PC-9 (cell line): Measurements from ENCODE around the gene MRAP2. TPM values are rescaled to one million over a fixed set of nuclear protein-coding genes. Genes with fewer than 3 reads are reported as not detected.

ENCODE experiments used
- BruUV-seq: library from RNA; stranded (reverse); fragments of 400-500 nt; replicated peaks from 2 replicates; lab custom pipeline; 2021; lab: Mats Ljungman, UMichigan
- CTCF ChIA-PET: fragments of 300-600 bp; sonication (Branson Sonifier 250); formaldehyde crosslinking; loops from one replicate; lab custom pipeline; 2022; ENCODE audit warnings: antibody characterized with exemption; lab: Charles Lee
- POLR2A ChIA-PET: fragments of 300-600 bp; sonication (Branson Sonifier 250); formaldehyde crosslinking; loops from one replicate; lab custom pipeline; 2022; ENCODE audit warnings: antibody characterized with exemption; ENCODE audit not compliant: unreplicated experiment; lab: Charles Lee
- DNase-seq, 2 experiments: peaks; one replicate each; pipeline versions ENCODE4 v3.0.0 to v3.0.0-alpha.2; 2015 to 2022; ENCODE audit warnings: mixed read lengths in 1 of 2
- H2AFZ ChIP-seq: fragments of 200-600 bp; sonication (generic); 2 replicates; pipeline ENCODE4 v1.8.1; 2017; ENCODE audit warnings: antibody characterized with exemption
- H3F3A ChIP-seq: fragments of 200-600 bp; sonication (generic); 2 replicates; pipeline ENCODE4 v1.8.1; 2017; ENCODE audit warnings: antibody characterized with exemption, mild to moderate bottlenecking, low read depth; ENCODE audit not compliant: insufficient read depth
- H3K27ac ChIP-seq: fragments of 200-600 bp; sonication (generic); 2 replicates; pipeline ENCODE4 v1.6.1; 2016; ENCODE audit warnings: mixed run types
- H3K27me3 ChIP-seq: fragments of 200-600 bp; sonication (generic); 2 replicates; pipeline ENCODE4 v1.6.1; 2016; ENCODE audit warnings: low read depth, mixed run types; ENCODE audit not compliant: insufficient read depth
- H3K36me3 ChIP-seq: fragments of 200-600 bp; sonication (generic); 2 replicates; pipeline ENCODE4 v1.6.1; 2016; ENCODE audit warnings: low read depth, mixed run types
- H3K4me1 ChIP-seq: fragments of 200-600 bp; sonication (generic); replicated peaks from 2 replicates; pipeline ENCODE4 v1.6.1; 2016; ENCODE audit warnings: mixed run types; ENCODE audit not compliant: insufficient read depth
- H3K4me2 ChIP-seq: fragments of 200-600 bp; sonication (generic); 2 replicates; pipeline ENCODE4 v1.6.1; 2017; ENCODE audit warnings: mixed run types
- H3K4me3 ChIP-seq: fragments of 200-600 bp; sonication (generic); 2 replicates; pipeline ENCODE4 v1.6.1; 2016; ENCODE audit warnings: mixed run types
- H3K79me2 ChIP-seq: fragments of 200-600 bp; sonication (generic); 2 replicates; pipeline ENCODE4 v1.6.1; 2017; ENCODE audit warnings: low read depth, mixed run types
- H3K9me2 ChIP-seq: fragments of 200-600 bp; sonication (generic); 2 replicates; pipeline ENCODE4 v1.8.1; 2017; ENCODE audit warnings: mild to moderate bottlenecking; ENCODE audit not compliant: insufficient read depth
- H3K9me3 ChIP-seq: fragments of 200-600 bp; sonication (generic); 2 replicates; pipeline ENCODE4 v1.8.1; 2016; ENCODE audit warnings: low read depth; ENCODE audit not compliant: insufficient read depth
- H4K20me1 ChIP-seq: fragments of 200-600 bp; sonication (generic); 2 replicates; pipeline ENCODE4 v1.8.1; 2017; ENCODE audit not compliant: insufficient read depth
- CTCF ChIP-seq: fragments of 200-600 bp; sonication (generic); conservative IDR thresholded peaks from 2 replicates; pipeline ENCODE4 v1.6.1; 2017; ENCODE audit warnings: mixed run types, antibody characterized with exemption, mild to moderate bottlenecking, moderate library complexity
- EZH2 ChIP-seq: fragments of 200-600 bp; sonication (generic); IDR thresholded peaks from 2 replicates; pipeline ENCODE4 v1.8.0; 2017; ENCODE audit warnings: antibody characterized with exemption, low read depth
- intact Hi-C: fragments of 100-400 bp; cut with micrococcal nuclease; formaldehyde crosslinking; loops from one replicate; pipeline ENCODE4 v1.10.0; 2022; ENCODE audit not compliant: unreplicated experiment
- total RNA-seq: library from RNA; stranded (reverse); gene quantifications from 2 replicates; pipeline ENCODE4 v1.2.3, GENCODE V29; 2021

MRAP2 gene
- total RNA-seq, 1 experiment from 2014 or later, result not detected

- H4K20me1 ChIP-seq, result no peaks in the 10 kb centered on the region
- BruUV-seq, result no TSS peak
- no peaks in the 10 kb centered on the region for H3K4me1 ChIP-seq
- no peaks in the 10 kb centered on the region for H3K9me3 ChIP-seq
- H2AFZ ChIP-seq, result no peak overlapping the region
- H3F3A ChIP-seq, result no peaks in the 10 kb centered on the region
- ChIA-PET POLR2A (no interaction called here), CTCF (no interaction called here)
- H3K27ac ChIP-seq, result no peak overlapping the region
- no peaks in the 10 kb centered on the region for H3K36me3 ChIP-seq
- H3K4me3 ChIP-seq, result no peak overlapping the region
- H3K27me3 ChIP-seq, result no peaks in the 10 kb centered on the region
- H3K4me2 ChIP-seq, result no peak overlapping the region
- H3K9me2 ChIP-seq, result no peaks in the 10 kb centered on the region
- intact Hi-C loops, result no loop called here
- no peak for DNase-seq
- no peaks in the 10 kb centered on the region for H3K79me2 ChIP-seq
- TF ChIP-seq CTCF, result no peak
- TF ChIP-seq EZH2, result no peak
Measured at GRCh38 chr6:84086056-84086455, 52.5 kb downstream of the MRAP2 start.

GRCh38 chr6:84086545-84087429 lies 53.2 kb downstream of the MRAP2 start:
- DNase-seq, result no peak
- no TSS peak for BruUV-seq
- CTCF ChIA-PET, result no interaction called here

GRCh38 chr6:84089081-84089480 lies 55.5 kb downstream of the MRAP2 start:
- TF ChIP-seq CTCF (no peak), EZH2 (no peak)
- no peak overlapping the region for H3K4me3 ChIP-seq
- BruUV-seq, result no TSS peak
- no peaks in the 10 kb centered on the region for H3K9me2 ChIP-seq
- no peaks in the 10 kb centered on the region for H3K36me3 ChIP-seq
- CTCF ChIA-PET, result no interaction called here
- no peak overlapping the region for H3K4me2 ChIP-seq
- H3K79me2 ChIP-seq, result no peaks in the 10 kb centered on the region
- H3K27me3 ChIP-seq, result no peaks in the 10 kb centered on the region
- POLR2A ChIA-PET, result no interaction called here
- no peaks in the 10 kb centered on the region for H3K4me1 ChIP-seq
- no peaks in the 10 kb centered on the region for H3F3A ChIP-seq
- H4K20me1 ChIP-seq, result no peaks in the 10 kb centered on the region
- H2AFZ ChIP-seq, result no peak overlapping the region
- H3K9me3 ChIP-seq, result no peaks in the 10 kb centered on the region
- no peak for DNase-seq
- intact Hi-C loops, result no loop called here
- no peak overlapping the region for H3K27ac ChIP-seq

More at GRCh38 chr6:84086545-84087429, 53.2 kb downstream of the MRAP2 start:
- no peaks in the 10 kb centered on the region for H3K9me3 ChIP-seq
- H3F3A ChIP-seq, result no peaks in the 10 kb centered on the region
- no peaks in the 10 kb centered on the region for H3K4me1 ChIP-seq
- POLR2A ChIA-PET, result no interaction called here
- intact Hi-C loops, result no loop called here
- H3K27me3 ChIP-seq, result no peaks in the 10 kb centered on the region
- no peaks in the 10 kb centered on the region for H3K79me2 ChIP-seq
- no peaks in the 10 kb centered on the region for H3K36me3 ChIP-seq
- no peak overlapping the region for H3K4me2 ChIP-seq
- no peak overlapping the region for H3K4me3 ChIP-seq
- H3K27ac ChIP-seq, result no peak overlapping the region
- no peak overlapping the region for H2AFZ ChIP-seq
- TF ChIP-seq EZH2 (no peak), CTCF (no peak)
- H3K9me2 ChIP-seq, result no peaks in the 10 kb centered on the region
- no peaks in the 10 kb centered on the region for H4K20me1 ChIP-seq
